GM19238 (cell line): Measurements from ENCODE around the gene ALK.
"Not testable (repeated sequence)": the region's sequence is repeated elsewhere in the genome, so short reads cannot be mapped to it uniquely, and the experiment has no call there.

ENCODE experiments used
- DNase-seq: peaks from one replicate; pipeline ENCODE4 v3.0.0; 2011; ENCODE audit warnings: low spot score; ENCODE audit not compliant: insufficient read length

Gene ALK

DNA sequence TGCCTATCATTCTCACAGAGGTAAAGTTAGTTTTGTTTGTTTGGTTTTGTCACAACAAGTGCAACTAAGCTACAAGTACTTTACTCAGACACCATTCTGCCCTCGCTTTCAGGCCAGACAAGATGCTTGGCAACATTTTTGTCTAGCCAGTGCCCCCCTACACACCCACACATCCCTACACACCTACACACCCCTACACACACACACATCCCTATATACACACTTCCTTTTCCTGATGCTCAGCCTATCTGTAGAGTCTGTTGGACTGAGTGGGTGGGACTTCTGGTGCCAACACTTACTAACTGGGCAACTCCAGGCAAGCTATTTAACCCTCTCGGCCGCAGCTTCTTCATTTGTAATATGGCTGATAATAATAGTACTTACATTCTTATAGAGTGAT lies 161.4 kb downstream of the ALK start:
- no peak for DNase-seq

DNA sequence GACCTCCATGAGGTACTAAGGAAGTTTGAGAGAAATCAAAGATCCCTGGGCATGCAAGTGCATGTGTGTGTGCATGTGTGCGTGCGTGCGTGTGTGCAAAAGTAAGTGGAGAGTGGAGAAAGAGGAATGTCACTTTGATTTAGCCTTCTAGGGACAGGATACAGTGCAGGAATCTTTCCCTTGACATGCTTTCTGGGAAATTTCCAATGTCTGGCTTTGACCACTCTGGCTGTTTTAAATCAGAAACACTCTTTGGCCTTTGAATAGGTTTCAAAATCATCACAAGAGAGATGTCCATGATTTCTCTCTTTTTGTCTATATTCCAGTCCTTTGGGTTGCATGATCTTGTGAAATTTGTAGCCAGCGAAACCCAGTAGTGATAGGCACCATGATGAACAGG lies 162.0 kb downstream of the ALK start:
- DNase-seq, result no peak

GRCh38 chr2:29755829-29756228 lies 165.6 kb downstream of the ALK start:
- DNase-seq, result no peak

DNA sequence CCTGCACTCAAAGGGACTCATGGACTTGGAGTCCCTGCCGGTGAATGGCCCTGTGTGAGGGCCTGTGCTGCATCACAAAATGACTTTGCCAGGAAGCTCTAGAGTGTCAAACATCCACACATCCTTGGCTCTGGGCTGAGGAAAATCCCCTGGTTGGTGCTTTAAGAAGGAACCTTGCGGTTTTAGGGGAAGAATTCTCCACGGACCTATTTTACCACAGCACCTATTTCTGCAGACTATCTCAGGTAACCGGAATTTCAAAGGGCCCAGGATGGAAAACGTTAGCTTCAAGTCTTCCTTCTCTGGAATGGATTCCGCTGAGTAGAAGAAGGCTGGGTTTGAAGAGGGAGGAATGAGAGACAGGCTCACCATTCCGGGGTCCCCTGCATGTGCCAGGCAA lies 166.2 kb downstream of the ALK start:
- no peak for DNase-seq

DNA sequence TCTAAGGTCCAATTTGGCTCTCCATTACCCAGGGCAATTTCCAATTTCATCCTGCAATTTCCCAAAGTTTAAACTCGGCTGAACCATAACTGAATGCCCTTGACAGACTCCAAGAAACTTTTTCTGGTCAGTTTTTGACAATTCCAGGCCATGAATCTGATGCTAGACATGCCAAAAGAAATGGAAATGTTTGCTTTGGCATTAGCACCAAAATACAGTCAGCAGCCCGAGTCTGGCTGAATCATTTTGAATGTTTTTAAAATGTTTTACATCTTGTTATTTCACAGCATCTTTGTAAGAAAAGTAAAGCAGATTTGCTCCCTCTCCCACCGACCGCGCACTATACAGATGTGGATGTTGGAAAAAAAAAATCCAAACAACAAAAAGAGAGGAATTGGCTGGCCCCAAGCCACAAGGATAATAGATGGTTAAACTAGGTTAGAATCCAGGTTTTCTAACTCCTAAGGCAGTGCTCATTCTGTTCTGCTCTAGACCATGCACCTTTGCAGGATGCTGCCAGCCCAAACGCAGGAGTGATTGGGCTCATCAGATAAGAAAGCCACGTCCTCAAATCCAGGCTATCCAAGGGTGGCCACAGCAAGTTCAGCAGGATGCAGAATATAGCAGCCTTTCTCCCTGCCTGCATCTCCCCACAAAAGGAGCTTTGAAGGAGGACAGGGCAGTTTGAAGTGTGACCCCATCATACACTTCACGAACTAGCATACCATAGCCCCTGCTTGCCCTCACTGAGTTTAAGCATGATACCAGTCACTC lies 167.5 kb downstream of the ALK start:
- DNase-seq, result no peak

DNA sequence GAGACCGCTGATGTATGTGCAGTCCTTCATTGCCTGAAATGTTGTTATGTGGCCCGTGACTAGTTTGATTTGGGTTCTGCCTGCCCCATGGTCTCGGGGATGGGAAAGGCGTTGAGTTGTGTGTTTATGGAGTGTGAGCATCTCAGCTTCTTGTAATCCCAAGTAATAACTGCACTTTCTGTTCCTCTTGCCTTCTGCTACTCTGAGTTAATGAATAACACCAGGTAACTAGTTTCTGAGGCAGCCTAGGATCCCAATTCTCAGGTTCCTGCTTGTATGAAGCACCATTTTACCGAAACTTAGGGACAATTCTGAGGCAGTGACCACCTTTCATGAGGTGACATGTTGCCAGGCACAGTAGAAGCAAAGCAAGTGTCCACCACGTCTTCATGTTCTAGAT lies 170.0 kb downstream of the ALK start:
- peak; percentile 15 for DNase-seq

DNA sequence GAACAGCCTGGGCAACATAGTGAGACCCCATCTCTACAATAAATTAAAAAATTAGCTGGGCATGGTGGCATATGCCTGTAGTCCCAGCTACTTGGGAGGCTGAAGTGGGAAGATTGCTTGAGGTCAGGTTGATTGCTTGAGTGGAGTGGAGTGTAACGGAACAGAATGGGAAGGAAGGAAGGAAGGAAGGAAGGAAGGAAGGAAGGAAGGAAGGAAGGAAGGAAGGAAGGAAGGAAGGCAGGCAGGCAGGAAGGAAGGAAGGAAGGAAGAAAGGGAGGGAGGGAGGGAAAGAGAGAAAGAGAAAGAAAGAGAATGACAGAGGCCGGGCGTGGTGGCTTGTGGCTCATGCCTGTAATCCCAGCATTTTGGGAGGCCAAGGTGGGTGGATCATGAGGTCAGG lies 170.9 kb downstream of the ALK start:
- DNase-seq, result not testable (repeated sequence)

GRCh38 chr2:29749843-29750242 lies 171.5 kb downstream of the ALK start:
- no peak for DNase-seq

- DNase-seq, result no peak
Observed at GRCh38 chr2:29749041-29749440, 172.3 kb downstream of the ALK start.

DNA sequence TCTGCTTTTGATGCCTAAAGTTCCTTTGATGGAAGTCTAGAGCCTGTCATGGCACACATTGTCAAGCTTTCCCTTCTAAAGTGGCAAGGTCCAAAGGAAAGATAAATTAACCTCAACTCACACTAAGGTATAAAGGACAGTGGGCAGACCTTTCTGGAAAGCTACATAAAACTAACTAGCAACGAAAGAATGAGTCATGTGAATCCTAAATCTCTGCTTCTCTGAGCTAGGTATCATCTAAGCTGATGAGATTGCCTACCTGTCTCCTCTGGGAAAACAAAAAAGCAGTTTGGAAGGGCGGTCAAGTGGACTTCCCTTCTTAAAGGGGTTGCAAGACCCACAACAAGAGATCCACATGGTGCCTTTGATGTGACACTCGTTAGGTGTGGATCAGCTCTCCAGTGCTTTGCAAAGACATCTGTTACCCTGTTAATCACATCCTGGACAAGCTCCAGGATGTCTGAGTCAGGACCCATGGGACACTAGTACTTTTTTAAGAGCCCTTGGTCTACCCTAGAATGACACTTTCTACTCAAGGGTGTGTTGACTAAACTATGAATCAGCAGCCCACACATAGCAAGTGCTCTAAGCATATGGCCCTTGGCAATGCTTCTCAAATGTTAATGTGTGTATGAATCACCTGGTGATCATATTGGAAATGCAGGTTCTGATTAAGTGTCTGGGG lies 173.5 kb downstream of the ALK start:
- DNase-seq, result no peak

DNA sequence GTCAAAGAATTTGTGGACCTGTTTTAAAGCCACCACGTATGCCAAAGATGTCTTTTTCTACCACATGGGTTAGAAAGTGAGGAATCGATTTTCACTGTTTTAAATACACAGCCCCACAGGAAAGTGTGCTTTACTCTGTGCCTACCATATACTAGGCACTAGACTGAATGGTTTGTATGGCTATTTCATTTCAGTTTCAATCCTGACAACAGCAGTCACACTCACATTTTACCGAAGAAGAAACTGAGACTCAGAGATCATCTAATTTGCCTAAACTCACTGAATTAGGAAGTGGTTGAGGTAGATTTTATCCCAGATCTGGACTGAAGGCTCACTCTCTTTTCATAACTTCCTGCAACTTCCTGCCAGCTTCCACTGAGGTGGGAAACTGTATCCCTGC lies 176.4 kb downstream of the ALK start:
- peak; percentile 21 for DNase-seq

DNA sequence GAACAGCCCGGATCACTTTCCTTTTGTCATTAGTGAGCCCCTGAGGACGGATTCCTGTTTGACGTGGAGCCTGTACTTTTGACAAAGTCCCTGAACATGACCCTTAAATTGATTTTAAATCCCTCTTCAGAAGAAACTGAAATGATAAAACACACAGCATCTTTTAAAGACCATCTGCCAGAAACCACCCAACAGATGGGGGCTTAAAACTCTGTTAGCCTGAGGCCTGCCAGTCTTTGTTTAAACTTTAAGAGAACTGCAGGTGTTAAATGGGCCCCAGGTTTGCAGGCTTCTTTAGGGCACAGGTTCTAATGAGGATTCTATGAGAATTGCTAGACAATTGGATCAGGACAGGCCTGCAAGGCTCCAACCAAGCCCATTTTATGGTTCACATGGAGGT lies 177.9 kb downstream of the ALK start:
- no peak for DNase-seq

- DNase-seq, result no peak
Observed at GRCh38 chr2:29742656-29743055, 178.7 kb downstream of the ALK start.

DNA sequence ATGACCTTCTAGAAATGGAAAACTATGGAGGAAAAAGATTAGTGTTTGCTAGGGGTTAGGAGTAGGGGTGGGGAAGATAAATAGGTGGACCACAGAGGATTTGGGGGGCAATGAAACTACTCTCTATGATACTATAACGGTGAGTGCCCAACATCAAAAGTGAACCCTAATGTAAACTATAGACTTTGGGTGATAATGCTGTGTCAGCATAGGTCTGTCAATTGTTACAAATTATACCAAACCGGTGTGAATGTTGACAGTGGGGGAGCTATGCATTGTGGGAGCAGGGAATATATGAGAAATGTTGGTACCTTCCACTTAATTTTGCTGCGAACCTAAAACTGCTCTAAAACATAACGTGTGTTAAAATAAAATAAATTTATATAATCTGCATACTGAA lies 180.3 kb downstream of the ALK start:
- no peak for DNase-seq

DNA sequence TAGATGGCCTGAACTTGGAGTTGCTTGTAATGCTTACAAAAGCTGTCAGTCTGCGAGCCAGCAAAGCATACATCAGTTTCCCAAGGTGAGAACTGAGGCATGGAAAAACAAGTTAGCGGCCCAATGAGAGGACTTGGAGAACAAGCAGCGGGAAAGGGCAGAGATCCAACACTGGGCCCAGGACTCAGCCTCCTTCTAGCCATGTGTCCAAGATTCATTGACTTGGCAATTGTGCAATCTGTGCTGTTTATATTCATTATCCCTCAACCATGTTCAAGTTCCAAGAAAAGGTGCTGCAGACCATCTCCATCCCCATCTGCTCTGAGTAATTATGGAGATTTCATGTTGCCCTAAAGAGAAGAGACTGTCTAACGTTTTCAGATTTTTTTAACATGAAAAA lies 187.4 kb downstream of the ALK start:
- DNase-seq, result no peak

- no peak for DNase-seq
Observed at GRCh38 chr2:29733213-29733612, 188.2 kb downstream of the ALK start.

- no peak for DNase-seq
Observed at GRCh38 chr2:29731948-29732347, 189.4 kb downstream of the ALK start.

GRCh38 chr2:29729932-29730331 lies 191.5 kb downstream of the ALK start:
- no peak for DNase-seq

DNA sequence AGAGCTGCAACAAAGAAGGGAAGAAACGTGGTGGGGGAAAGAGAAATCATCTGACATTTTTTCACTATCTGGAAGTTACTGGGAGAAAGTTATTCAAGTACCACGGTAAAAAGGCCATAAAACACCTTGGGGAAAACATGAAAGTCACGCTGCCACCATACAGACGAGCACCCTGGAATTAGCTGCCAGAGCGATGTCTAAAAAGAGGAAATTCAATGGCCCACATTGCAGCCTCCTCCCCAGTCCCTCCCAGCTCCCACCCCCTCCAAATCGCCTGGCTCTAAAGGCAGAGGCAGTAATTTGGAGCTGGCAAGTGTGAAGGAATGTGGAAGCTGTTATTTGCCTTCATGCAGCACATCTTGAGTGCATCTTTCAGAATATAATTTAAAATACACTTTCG lies 192.0 kb downstream of the ALK start:
- no peak for DNase-seq

DNA sequence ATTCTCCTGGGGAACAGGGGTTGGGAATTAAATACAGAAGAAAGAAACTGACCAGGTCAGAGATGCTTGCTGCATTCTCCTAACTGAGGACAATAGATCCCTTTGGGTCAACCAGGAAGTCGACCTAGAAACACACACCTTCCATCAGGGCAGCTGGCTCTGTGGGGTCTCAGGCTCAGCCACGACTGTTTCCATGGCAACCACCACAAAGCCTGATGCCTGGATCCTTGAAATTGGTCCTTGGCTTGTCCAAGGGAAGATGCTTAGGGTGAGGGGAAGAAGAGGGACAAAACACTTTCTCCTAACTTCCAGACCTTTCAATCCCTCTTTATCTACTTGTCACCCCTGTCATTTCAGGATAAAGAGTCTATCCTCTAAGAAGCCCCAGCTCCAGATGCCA lies 194.4 kb downstream of the ALK start:
- DNase-seq, result no peak

DNA sequence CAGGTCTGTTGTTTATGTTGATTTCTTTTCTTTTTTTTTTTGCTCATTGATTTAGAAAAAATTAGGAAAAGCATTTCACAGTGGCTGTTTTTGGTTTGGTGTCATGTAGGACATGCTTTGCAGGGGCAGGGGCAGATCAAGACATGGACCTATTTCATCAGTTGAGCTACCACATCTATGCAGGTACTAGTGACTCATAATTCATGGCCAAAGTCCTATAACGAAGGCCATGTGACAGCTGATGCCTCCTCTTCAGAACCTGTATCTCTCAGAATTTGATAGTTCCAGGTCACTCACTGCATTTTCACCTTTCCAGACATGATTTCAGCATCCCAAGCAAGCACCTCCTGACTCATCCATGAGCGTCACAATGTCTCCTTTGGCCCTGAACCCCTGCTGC lies 195.8 kb downstream of the ALK start:
- no peak for DNase-seq

DNA sequence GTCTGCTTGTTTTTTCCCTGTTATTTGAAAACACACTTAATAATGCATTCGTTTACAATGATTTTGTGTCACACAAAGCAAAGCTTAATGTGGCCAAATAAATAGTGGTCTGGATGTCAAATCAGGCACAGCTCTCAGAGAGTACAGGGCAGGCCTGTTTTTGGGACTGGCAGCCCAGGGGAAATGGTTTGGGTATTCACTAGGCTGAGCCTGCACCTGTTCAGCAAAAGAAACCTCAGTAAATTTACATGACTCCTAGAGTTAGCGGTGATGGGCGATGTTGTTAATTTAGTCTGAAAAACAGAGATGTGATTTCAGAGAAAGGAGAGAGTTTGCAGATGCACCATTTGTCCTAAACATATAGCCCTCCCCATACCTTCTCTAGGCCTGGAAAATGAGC lies 197.1 kb downstream of the ALK start:
- no peak for DNase-seq
